Liver (tissue), 9 donors: ENCODE results near the gene DERL3. TPM values are rescaled to one million over a fixed set of nuclear protein-coding genes. Genes with fewer than 3 reads are reported as not detected.

ENCODE experiments used
- DNase-seq: peaks from one replicate; pipeline ENCODE4 v3.0.0-alpha.2; 2017; ENCODE audit warnings: low spot score
- H3K27ac ChIP-seq, 2 donors: one replicate each; pipeline ENCODE4 v1.7.0; 2013; ENCODE audit warnings: inconsistent platforms in 2 of 2, low read length in 2 of 2, control low read depth in 1 of 2, low read depth in 1 of 2, mild to moderate bottlenecking in 1 of 2
- H3K27me3 ChIP-seq, 4 donors: one replicate each; pipeline versions ENCODE4 v1.6.1 to v1.7.0; 2013; ENCODE audit warnings: low read length in 3 of 4, inconsistent platforms in 1 of 4, mild to moderate bottlenecking in 1 of 4, moderate library complexity in 1 of 4; ENCODE audit not compliant: control insufficient read depth in 4 of 4, insufficient read depth in 4 of 4
- H3K36me3 ChIP-seq, 4 donors: one replicate each; pipeline versions ENCODE4 v1.6.1 to v1.7.0; 2013; ENCODE audit warnings: low read length in 3 of 4, mild to moderate bottlenecking in 3 of 4, low read depth in 1 of 4, moderate library complexity in 1 of 4; ENCODE audit not compliant: control insufficient read depth in 4 of 4, insufficient read depth in 3 of 4
- H3K4me1 ChIP-seq, 4 donors: one replicate each; pipeline versions ENCODE4 v1.6.1 to v1.7.0; 2013; ENCODE audit warnings: low read length in 3 of 4, mild to moderate bottlenecking in 3 of 4, moderate library complexity in 1 of 4; ENCODE audit not compliant: control insufficient read depth in 4 of 4, insufficient read depth in 4 of 4
- H3K4me3 ChIP-seq, 3 donors: one replicate each; pipeline versions ENCODE4 v1.6.1 to v1.7.0; 2013; ENCODE audit warnings: low read length in 3 of 3, control low read depth in 1 of 3, low read depth in 1 of 3, mild to moderate bottlenecking in 1 of 3
- H3K9ac ChIP-seq, 2 donors: one replicate each; pipeline ENCODE4 v1.7.0; 2013; ENCODE audit warnings: low read length in 2 of 2, mild to moderate bottlenecking in 2 of 2, moderate library complexity in 2 of 2, control low read depth in 1 of 2, low read depth in 1 of 2
- H3K9me3 ChIP-seq, 4 donors: one replicate each; pipeline versions ENCODE4 v1.6.1 to v1.7.0; 2013; ENCODE audit warnings: low read length in 3 of 4; ENCODE audit not compliant: control insufficient read depth in 4 of 4
- ATF3 ChIP-seq: IDR thresholded peaks from 2 replicates; pipeline ENCODE4 v1.6.1; 2016; ENCODE audit warnings: antibody characterized with exemption
- CTCF ChIP-seq: fragments of 150-350 bp; IDR thresholded peaks from 2 replicates; pipeline ENCODE4 v1.5.1; 2017; ENCODE audit warnings: improper control_type of control experiment, low read depth, low read length; ENCODE audit not compliant: missing input control
- EGR1 ChIP-seq, 2 donors: IDR thresholded peaks; 2 replicates each; pipeline ENCODE4 v1.6.1; 2016 to 2018; ENCODE audit warnings: antibody characterized with exemption in 2 of 2, low read depth in 2 of 2
- FOXA1 ChIP-seq: IDR thresholded peaks from 2 replicates; pipeline ENCODE4 v1.6.1; 2016; ENCODE audit warnings: antibody characterized with exemption
- FOXA2 ChIP-seq: IDR thresholded peaks from 2 replicates; pipeline ENCODE4 v1.6.1; 2016; ENCODE audit warnings: antibody characterized with exemption
- GABPA ChIP-seq, 2 donors: IDR thresholded peaks in 1 of 2; conservative IDR thresholded peaks in 1 of 2; 2 replicates each; pipeline ENCODE4 v1.6.1; 2016; ENCODE audit warnings: antibody characterized with exemption in 2 of 2, mild to moderate bottlenecking in 1 of 2, moderate library complexity in 1 of 2
- HNF4A ChIP-seq, 2 donors: conservative IDR thresholded peaks; 2 replicates each; pipeline ENCODE4 v1.6.1; 2016; ENCODE audit warnings: antibody characterized with exemption in 2 of 2, mild to moderate bottlenecking in 2 of 2
- HNF4G ChIP-seq: IDR thresholded peaks from 2 replicates; pipeline ENCODE4 v1.6.1; 2016; ENCODE audit warnings: antibody characterized with exemption
- JUND ChIP-seq, 2 donors: IDR thresholded peaks; 2 replicates each; pipeline ENCODE4 v1.6.1; 2016; ENCODE audit warnings: antibody characterized with exemption in 2 of 2
- MAX ChIP-seq: IDR thresholded peaks from 2 replicates; pipeline ENCODE4 v1.6.1; 2016; ENCODE audit warnings: antibody characterized with exemption
- NR2F2 ChIP-seq: IDR thresholded peaks from 2 replicates; pipeline ENCODE4 v1.6.1; 2016; ENCODE audit warnings: antibody characterized with exemption
- RAD21 ChIP-seq, 2 donors: IDR thresholded peaks; 2 replicates each; pipeline ENCODE4 v1.6.1; 2016; ENCODE audit warnings: antibody characterized with exemption in 2 of 2, mild to moderate bottlenecking in 2 of 2
- RXRA ChIP-seq, 2 donors: IDR thresholded peaks; 2 replicates each; pipeline ENCODE4 v1.6.1; 2017 to 2018; ENCODE audit warnings: antibody characterized with exemption in 2 of 2, mild to moderate bottlenecking in 1 of 2
- SP1 ChIP-seq: IDR thresholded peaks from 2 replicates; pipeline ENCODE4 v1.6.1; 2018; ENCODE audit warnings: antibody characterized with exemption, mild to moderate bottlenecking
- TAF1 ChIP-seq: conservative IDR thresholded peaks from 2 replicates; pipeline ENCODE4 v1.6.1; 2016; ENCODE audit warnings: antibody characterized with exemption, mild to moderate bottlenecking
- YY1 ChIP-seq: IDR thresholded peaks from 2 replicates; pipeline ENCODE4 v1.6.1; 2016; ENCODE audit warnings: antibody characterized with exemption, mild to moderate bottlenecking
- ZBTB33 ChIP-seq: IDR thresholded peaks from 2 replicates; pipeline ENCODE4 v1.6.1; 2016; ENCODE audit warnings: antibody characterized with exemption
- WGBS: extraction: QIAGEN DNeasy Blood & Tissue Kit; methylation state at CpG from one replicate; pipeline ENCODE4 v1.1.7; 2013; 5-methylcytosine and 5-hydroxymethylcytosine counted together
- polyA plus RNA-seq, 2 donors: library from polyadenylated mRNA; stranded (reverse) in 1 of 2; unstranded in 1 of 2; fragments of 200-250 nt in 1 of 2; fragments of >200 nt in 1 of 2; fragmentation: Nextera tagmentation in 1 of 2; extraction: Ambion mirVana in 1 of 2; gene quantifications; one replicate each; pipeline versions ENCODE4 v1.2.1 to v1.2.3, GENCODE V29; 2013 to 2015
- total RNA-seq, 2 donors: library from RNA; depleted of rRNA; stranded (reverse); fragments of >200 nt; gene quantifications; one replicate each; pipeline ENCODE4 v1.2.3, GENCODE V29; 2014
- TF ChIP-seq, protein P1 (sequence below): IDR thresholded peaks from 2 replicates; pipeline ENCODE4 v1.6.1; 2016; ENCODE audit warnings: antibody characterized with exemption, mild to moderate bottlenecking
- donor health status: healthy.
- donor health status: healthy.
- donor health status: healthy.
- donor health status: healthy.
- donor health status: healthy.

The DERL3 gene
- total and polyA plus RNA-seq, 4 donors, result 1.0 to 9.3 (median 3.9) TPM

- no peak for TF ChIP-seq MAX
These were observed 5.6 kb downstream of the DERL3 start (continued) for GRCh38 chr22:23833017-23833751.

GRCh38 chr22:23832226-23833016 lies 6.4 kb downstream of the DERL3 start:
- DNase-seq, result no peak
- Histone ChIP-seq H3K4me1 (no peaks in the 10 kb centered on the region), H3K27me3 (no peaks in the 10 kb centered on the region), H3K9ac (no peak overlapping the region), H3K27ac (no peak overlapping the region), H3K4me3 (no peak overlapping the region), H3K36me3 (peaks cover 3 to 47% (median 9%) of the 10 kb centered on the region in 4 donors), H3K9me3 (no peaks in the 10 kb centered on the region)
- TF ChIP-seq RAD21 (IDR thresholded peaks at IDR 0.05) (no peak), JUND (IDR thresholded peaks at IDR 0.05) (no peak), ATF3 (no peak), SP1 (no peak), GABPA (IDR thresholded peaks at IDR 0.05 in 1 of 2, conservative IDR thresholded peaks at IDR 0.05 in 1 of 2) (no peak), RXRA (IDR thresholded peaks at IDR 0.05) (no peak), HNF4G (no peak), NR2F2 (no peak), YY1 (no peak), FOXA2 (no peak), MAX (no peak)
- TF ChIP-seq, protein P1, sequence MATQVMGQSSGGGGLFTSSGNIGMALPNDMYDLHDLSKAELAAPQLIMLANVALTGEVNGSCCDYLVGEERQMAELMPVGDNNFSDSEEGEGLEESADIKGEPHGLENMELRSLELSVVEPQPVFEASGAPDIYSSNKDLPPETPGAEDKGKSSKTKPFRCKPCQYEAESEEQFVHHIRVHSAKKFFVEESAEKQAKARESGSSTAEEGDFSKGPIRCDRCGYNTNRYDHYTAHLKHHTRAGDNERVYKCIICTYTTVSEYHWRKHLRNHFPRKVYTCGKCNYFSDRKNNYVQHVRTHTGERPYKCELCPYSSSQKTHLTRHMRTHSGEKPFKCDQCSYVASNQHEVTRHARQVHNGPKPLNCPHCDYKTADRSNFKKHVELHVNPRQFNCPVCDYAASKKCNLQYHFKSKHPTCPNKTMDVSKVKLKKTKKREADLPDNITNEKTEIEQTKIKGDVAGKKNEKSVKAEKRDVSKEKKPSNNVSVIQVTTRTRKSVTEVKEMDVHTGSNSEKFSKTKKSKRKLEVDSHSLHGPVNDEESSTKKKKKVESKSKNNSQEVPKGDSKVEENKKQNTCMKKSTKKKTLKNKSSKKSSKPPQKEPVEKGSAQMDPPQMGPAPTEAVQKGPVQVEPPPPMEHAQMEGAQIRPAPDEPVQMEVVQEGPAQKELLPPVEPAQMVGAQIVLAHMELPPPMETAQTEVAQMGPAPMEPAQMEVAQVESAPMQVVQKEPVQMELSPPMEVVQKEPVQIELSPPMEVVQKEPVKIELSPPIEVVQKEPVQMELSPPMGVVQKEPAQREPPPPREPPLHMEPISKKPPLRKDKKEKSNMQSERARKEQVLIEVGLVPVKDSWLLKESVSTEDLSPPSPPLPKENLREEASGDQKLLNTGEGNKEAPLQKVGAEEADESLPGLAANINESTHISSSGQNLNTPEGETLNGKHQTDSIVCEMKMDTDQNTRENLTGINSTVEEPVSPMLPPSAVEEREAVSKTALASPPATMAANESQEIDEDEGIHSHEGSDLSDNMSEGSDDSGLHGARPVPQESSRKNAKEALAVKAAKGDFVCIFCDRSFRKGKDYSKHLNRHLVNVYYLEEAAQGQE, result no peak
- 85% methylated on average over 11 of the region's 11 CpGs for WGBS

GRCh38 chr22:23831781-23832180 lies 7.0 kb downstream of the DERL3 start:
- peaks cover 3 to 51% (median 9%) of the 10 kb centered on the region in 4 donors for H3K36me3 ChIP-seq
- no peaks in the 10 kb centered on the region for H3K9me3 ChIP-seq
- TF ChIP-seq FOXA2 (no peak), CTCF (no peak), TAF1 (no peak), EGR1 (IDR thresholded peaks at IDR 0.05; ENCODE audit: low read depth in 2 of 2) (no peak), FOXA1 (no peak), ZBTB33 (no peak), GABPA (IDR thresholded peaks at IDR 0.05 in 1 of 2, conservative IDR thresholded peaks at IDR 0.05 in 1 of 2) (no peak), HNF4A (conservative IDR thresholded peaks at IDR 0.05) (no peak), SP1 (no peak), ATF3 (no peak), HNF4G (no peak), RXRA (IDR thresholded peaks at IDR 0.05) (no peak), NR2F2 (no peak)
- H3K27ac ChIP-seq, result no peak overlapping the region
- no peak for DNase-seq
- no peaks in the 10 kb centered on the region for H3K27me3 ChIP-seq
- H3K4me3 ChIP-seq, result no peak overlapping the region
- H3K4me1 ChIP-seq, result no peaks in the 10 kb centered on the region
- WGBS, result 94% methylated on average over 10 of the region's 10 CpGs
- no peak overlapping the region for H3K9ac ChIP-seq
